ENCODE measurements around the gene RCE1.

The RCE1 gene

GRCh38 chr11:66860449-66860831, 17.2 kb downstream of the RCE1 start:
- H2BK5ac ChIP-seq (ENCODE audit: low read depth, low read length, poor library complexity, severe bottlenecking): no peak overlapping the region
- no peak overlapping the region for H2AK5ac ChIP-seq (ENCODE audit: low read length, severe bottlenecking)
- no peak overlapping the region for H3K9ac ChIP-seq (ENCODE audit: low read length)
- DNase-seq: no peak
- H2BK120ac ChIP-seq (ENCODE audit: low read depth, low read length): no peak overlapping the region
- no peak overlapping the region for H2BK15ac ChIP-seq (ENCODE audit: low read depth, poor library complexity, severe bottlenecking)
- no peak overlapping the region for H3K23ac ChIP-seq (ENCODE audit: low read length in 2 of 2)
- H3K36me3 ChIP-seq (ENCODE audit: control insufficient read depth in 1 of 2, insufficient read depth in 2 of 2, low read depth in 1 of 2, low read length in 2 of 2): peaks cover 0 to 63% of the 10 kb centered on the region in 2 experiments
- no peak overlapping the region for H3K4ac ChIP-seq (ENCODE audit: low read depth in 1 of 2, low read length in 2 of 2)
- no peak overlapping the region for H3K27ac ChIP-seq (ENCODE audit: low read length, poor library complexity, severe bottlenecking)
- H3K4me2 ChIP-seq (ENCODE audit: low read length, poor library complexity, severe bottlenecking): no peak overlapping the region
- no peak overlapping the region for H3K14ac ChIP-seq (ENCODE audit: low read length in 2 of 2)
- no peak overlapping the region for H3K4me3 ChIP-seq (ENCODE audit: insufficient read depth in 1 of 2, low read depth in 1 of 2, low read length in 2 of 2)
- H4K8ac ChIP-seq (ENCODE audit: low read length): no peak overlapping the region
- H3K4me1 ChIP-seq (ENCODE audit: control insufficient read depth, insufficient read depth, low read depth, low read length): peaks cover 27% of the 10 kb centered on the region
- no peak overlapping the region for H2AFZ ChIP-seq (ENCODE audit: low read depth, low read length)
- H3K79me1 ChIP-seq (replicated peaks; ENCODE audit: low read length, poor library complexity, severe bottlenecking): peaks cover 14% of the 10 kb centered on the region
- H3K27me3 ChIP-seq (ENCODE audit: control insufficient read depth in 1 of 2, insufficient read depth in 1 of 2, low read length in 2 of 2): no peaks in the 10 kb centered on the region
- no peak overlapping the region for H4K91ac ChIP-seq (ENCODE audit: low read length)
- WGBS: 90% methylated on average over 18 of the region's 18 CpGs
- H3K18ac ChIP-seq (ENCODE audit: low read depth in 1 of 2, low read length in 2 of 2): no peak overlapping the region
- no peak overlapping the region for H2BK12ac ChIP-seq (ENCODE audit: low read length in 2 of 2)
- H3K9me3 ChIP-seq (ENCODE audit: control insufficient read depth, low read length): no peaks in the 10 kb centered on the region

GRCh38 chr11:66861038-66861773, 18.0 kb downstream of the RCE1 start:
- H2BK5ac ChIP-seq (ENCODE audit: low read depth, low read length, poor library complexity, severe bottlenecking): no peak overlapping the region
- no peak overlapping the region for H3K23ac ChIP-seq (ENCODE audit: low read length in 2 of 2)
- no peak overlapping the region for H2BK12ac ChIP-seq (ENCODE audit: low read length in 2 of 2)
- H3K9me3 ChIP-seq (ENCODE audit: control insufficient read depth, low read length): no peaks in the 10 kb centered on the region
- H3K14ac ChIP-seq (ENCODE audit: low read length in 2 of 2): no peak overlapping the region
- H2AFZ ChIP-seq (ENCODE audit: low read depth, low read length): no peak overlapping the region
- no peak overlapping the region for H3K4me3 ChIP-seq (ENCODE audit: insufficient read depth in 1 of 2, low read depth in 1 of 2, low read length in 2 of 2)
- peaks cover 14% of the 10 kb centered on the region for H3K79me1 ChIP-seq (replicated peaks; ENCODE audit: low read length, poor library complexity, severe bottlenecking)
- H2BK15ac ChIP-seq (ENCODE audit: low read depth, poor library complexity, severe bottlenecking): no peak overlapping the region
- no peak overlapping the region for H2BK120ac ChIP-seq (ENCODE audit: low read depth, low read length)
- H3K4me2 ChIP-seq (ENCODE audit: low read length, poor library complexity, severe bottlenecking): no peak overlapping the region
- 96% methylated on average over 32 of the region's 32 CpGs for WGBS
- H4K8ac ChIP-seq (ENCODE audit: low read length): no peak overlapping the region
- no peak overlapping the region for H3K18ac ChIP-seq (ENCODE audit: low read depth in 1 of 2, low read length in 2 of 2)
- H3K36me3 ChIP-seq (ENCODE audit: control insufficient read depth in 1 of 2, insufficient read depth in 2 of 2, low read depth in 1 of 2, low read length in 2 of 2): peaks cover 0 to 71% of the 10 kb centered on the region in 2 experiments
- no peaks in the 10 kb centered on the region for H3K27me3 ChIP-seq (ENCODE audit: control insufficient read depth in 1 of 2, insufficient read depth in 1 of 2, low read length in 2 of 2)
- H3K27ac ChIP-seq (ENCODE audit: low read length, poor library complexity, severe bottlenecking): no peak overlapping the region
- no peak overlapping the region for H3K4ac ChIP-seq (ENCODE audit: low read depth in 1 of 2, low read length in 2 of 2)
- no peak for DNase-seq
- H2AK5ac ChIP-seq (ENCODE audit: low read length, severe bottlenecking): no peak overlapping the region
- no peak overlapping the region for H4K91ac ChIP-seq (ENCODE audit: low read length)
- no peak overlapping the region for H3K9ac ChIP-seq (ENCODE audit: low read length)
- peaks cover 23% of the 10 kb centered on the region for H3K4me1 ChIP-seq (ENCODE audit: control insufficient read depth, insufficient read depth, low read depth, low read length)

GRCh38 chr11:66861774-66862558, 18.7 kb downstream of the RCE1 start:
- H3K14ac ChIP-seq (ENCODE audit: low read length in 2 of 2): no peak overlapping the region
- no peak overlapping the region for H3K27ac ChIP-seq (ENCODE audit: low read length, poor library complexity, severe bottlenecking)
- no peak overlapping the region for H2AFZ ChIP-seq (ENCODE audit: low read depth, low read length)
- H3K9me3 ChIP-seq (ENCODE audit: control insufficient read depth, low read length): no peaks in the 10 kb centered on the region
- H4K91ac ChIP-seq (ENCODE audit: low read length): no peak overlapping the region
- WGBS: 93% methylated on average over 30 of the region's 30 CpGs
- no peak overlapping the region for H3K4me2 ChIP-seq (ENCODE audit: low read length, poor library complexity, severe bottlenecking)
- no peaks in the 10 kb centered on the region for H3K27me3 ChIP-seq (ENCODE audit: control insufficient read depth in 1 of 2, insufficient read depth in 1 of 2, low read length in 2 of 2)
- no peak overlapping the region for H3K4me3 ChIP-seq (ENCODE audit: insufficient read depth in 1 of 2, low read depth in 1 of 2, low read length in 2 of 2)
- H3K4ac ChIP-seq (ENCODE audit: low read depth in 1 of 2, low read length in 2 of 2): no peak overlapping the region
- no peak overlapping the region for H2AK5ac ChIP-seq (ENCODE audit: low read length, severe bottlenecking)
- no peak overlapping the region for H3K18ac ChIP-seq (ENCODE audit: low read depth in 1 of 2, low read length in 2 of 2)
- H3K36me3 ChIP-seq (ENCODE audit: control insufficient read depth in 1 of 2, insufficient read depth in 2 of 2, low read depth in 1 of 2, low read length in 2 of 2): peaks cover 0 to 72% of the 10 kb centered on the region in 2 experiments
- no peak overlapping the region for H3K23ac ChIP-seq (ENCODE audit: low read length in 2 of 2)
- no peak overlapping the region for H2BK15ac ChIP-seq (ENCODE audit: low read depth, poor library complexity, severe bottlenecking)
- no peak for DNase-seq
- H2BK5ac ChIP-seq (ENCODE audit: low read depth, low read length, poor library complexity, severe bottlenecking): no peak overlapping the region
- peaks cover 24% of the 10 kb centered on the region for H3K4me1 ChIP-seq (ENCODE audit: control insufficient read depth, insufficient read depth, low read depth, low read length)
- peaks cover 12% of the 10 kb centered on the region for H3K79me1 ChIP-seq (replicated peaks; ENCODE audit: low read length, poor library complexity, severe bottlenecking)
- H2BK12ac ChIP-seq (ENCODE audit: low read length in 2 of 2): no peak overlapping the region
- H3K9ac ChIP-seq (ENCODE audit: low read length): no peak overlapping the region
- no peak overlapping the region for H4K8ac ChIP-seq (ENCODE audit: low read length)
- H2BK120ac ChIP-seq (ENCODE audit: low read depth, low read length): no peak overlapping the region

GRCh38 chr11:66862559-66863037, 19.4 kb downstream of the RCE1 start:
- no peak overlapping the region for H4K8ac ChIP-seq (ENCODE audit: low read length)
- H3K14ac ChIP-seq (ENCODE audit: low read length in 2 of 2): no peak overlapping the region
- H3K4me3 ChIP-seq (ENCODE audit: insufficient read depth in 1 of 2, low read depth in 1 of 2, low read length in 2 of 2): no peak overlapping the region
- H2BK120ac ChIP-seq (ENCODE audit: low read depth, low read length): no peak overlapping the region
- no peak overlapping the region for H2BK5ac ChIP-seq (ENCODE audit: low read depth, low read length, poor library complexity, severe bottlenecking)
- H2BK15ac ChIP-seq (ENCODE audit: low read depth, poor library complexity, severe bottlenecking): no peak overlapping the region
- no peaks in the 10 kb centered on the region for H3K27me3 ChIP-seq (ENCODE audit: control insufficient read depth in 1 of 2, insufficient read depth in 1 of 2, low read length in 2 of 2)
- 95% methylated on average over 11 of the region's 11 CpGs for WGBS
- no peak for DNase-seq
- no peak overlapping the region for H3K23ac ChIP-seq (ENCODE audit: low read length in 2 of 2)
- no peaks in the 10 kb centered on the region for H3K9me3 ChIP-seq (ENCODE audit: control insufficient read depth, low read length)
- H3K36me3 ChIP-seq (ENCODE audit: control insufficient read depth in 1 of 2, insufficient read depth in 2 of 2, low read depth in 1 of 2, low read length in 2 of 2): peaks cover 0 to 75% of the 10 kb centered on the region in 2 experiments
- no peak overlapping the region for H2AK5ac ChIP-seq (ENCODE audit: low read length, severe bottlenecking)
- no peak overlapping the region for H4K91ac ChIP-seq (ENCODE audit: low read length)
- no peak overlapping the region for H2BK12ac ChIP-seq (ENCODE audit: low read length in 2 of 2)
- H3K79me1 ChIP-seq (replicated peaks; ENCODE audit: low read length, poor library complexity, severe bottlenecking): peaks cover 12% of the 10 kb centered on the region
- H2AFZ ChIP-seq (ENCODE audit: low read depth, low read length): no peak overlapping the region
- H3K4ac ChIP-seq (ENCODE audit: low read depth in 1 of 2, low read length in 2 of 2): no peak overlapping the region
- no peak overlapping the region for H3K27ac ChIP-seq (ENCODE audit: low read length, poor library complexity, severe bottlenecking)
- peaks cover 21% of the 10 kb centered on the region for H3K4me1 ChIP-seq (ENCODE audit: control insufficient read depth, insufficient read depth, low read depth, low read length)
- H3K18ac ChIP-seq (ENCODE audit: low read depth in 1 of 2, low read length in 2 of 2): no peak overlapping the region
- no peak overlapping the region for H3K4me2 ChIP-seq (ENCODE audit: low read length, poor library complexity, severe bottlenecking)
- H3K9ac ChIP-seq (ENCODE audit: low read length): no peak overlapping the region
